NCI-H69 (cell line): ENCODE data around the gene DSP.

ENCODE experiments used
- DNase-seq: peaks from one replicate; lab custom pipeline; 2025; lab: John Stamatoyannopoulos, UW

Gene DSP

GRCh38 chr6:7541175-7542064 lies at the start of gene DSP:
Gene DSP (plus strand): TSS chr6:7541671. CDS start chr6:7541916, 245 bp downstream.
- DNase-seq = peak; percentile 97

DNA sequence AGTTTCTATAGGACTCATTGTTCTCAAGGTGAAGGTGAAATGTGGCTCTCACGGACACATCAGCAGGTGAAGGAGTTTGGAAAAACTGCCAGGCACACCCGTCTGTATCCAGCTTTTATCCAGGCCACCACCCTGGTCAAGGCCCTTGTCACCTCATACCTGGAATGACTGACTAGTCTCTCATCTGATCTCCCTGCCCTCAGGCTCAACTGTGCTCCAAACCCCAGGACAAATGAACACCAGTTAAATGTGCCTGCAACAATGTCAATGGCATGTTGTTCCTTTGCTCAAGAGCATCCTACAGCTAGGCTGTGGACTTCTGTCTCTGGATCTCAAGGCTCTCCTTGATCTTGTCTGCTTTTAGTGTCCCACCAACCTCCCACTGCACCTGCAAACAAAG lies 47.6 kb upstream of the DSP start:
- no peak for DNase-seq

GRCh38 chr6:7494638-7495037 lies 46.8 kb upstream of the DSP start:
- no peak for DNase-seq

DNA sequence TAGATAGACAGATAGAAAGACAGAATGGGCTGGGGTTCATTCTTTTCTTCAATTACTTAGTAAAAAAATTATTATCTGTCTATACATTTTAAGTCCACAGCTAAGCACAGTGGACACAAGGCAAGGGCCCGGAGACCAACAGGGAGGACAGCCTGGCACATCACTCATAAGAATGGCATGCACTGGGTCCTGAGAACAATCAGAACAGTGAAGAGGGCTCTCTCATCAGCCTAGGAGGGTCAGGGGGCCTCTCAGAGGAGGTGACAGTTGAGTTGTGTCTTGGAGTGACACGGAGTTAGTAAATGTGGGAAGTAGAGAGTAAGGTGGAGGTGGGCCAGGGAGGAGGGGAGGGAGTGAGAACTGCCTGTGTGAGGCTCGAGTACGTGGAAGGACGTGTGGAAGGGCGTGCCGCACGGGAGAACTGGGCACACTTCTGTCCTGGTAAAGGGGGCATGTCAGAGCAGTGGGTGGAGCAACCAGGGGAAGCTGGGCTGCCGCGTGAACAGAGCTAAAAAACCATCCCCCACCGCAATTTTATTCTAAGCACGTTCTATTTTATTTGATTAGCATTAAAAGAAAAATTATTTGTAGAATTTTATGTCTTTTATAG lies 45.1 kb upstream of the DSP start:
- no peak for DNase-seq

DNA sequence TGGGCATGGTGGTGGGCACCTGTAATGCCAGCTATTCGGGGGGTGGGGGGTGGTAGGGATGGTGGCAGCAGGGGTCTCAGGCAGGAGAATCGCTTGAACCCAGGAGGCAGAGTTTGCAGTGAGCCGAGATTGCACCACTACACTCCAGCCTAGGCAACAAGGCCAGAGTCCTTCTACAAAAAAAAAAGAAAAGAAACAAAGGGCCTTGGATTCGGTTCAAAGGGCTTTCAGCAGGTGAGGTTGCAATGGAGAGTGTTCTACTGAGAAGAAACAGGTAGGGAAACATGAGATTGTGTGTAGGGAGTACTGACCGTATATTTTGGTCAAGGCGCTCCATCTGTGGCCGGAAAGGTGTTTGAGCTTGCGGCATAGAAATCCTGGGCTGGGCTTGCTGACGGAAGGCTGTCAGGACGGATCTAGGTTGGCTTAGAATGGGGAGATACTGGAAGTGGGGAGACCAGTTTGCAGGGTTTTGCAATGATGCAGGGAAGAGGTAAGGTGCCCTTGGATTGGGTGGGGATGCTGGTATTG lies 40.7 kb upstream of the DSP start:
- no peak for DNase-seq

DNA sequence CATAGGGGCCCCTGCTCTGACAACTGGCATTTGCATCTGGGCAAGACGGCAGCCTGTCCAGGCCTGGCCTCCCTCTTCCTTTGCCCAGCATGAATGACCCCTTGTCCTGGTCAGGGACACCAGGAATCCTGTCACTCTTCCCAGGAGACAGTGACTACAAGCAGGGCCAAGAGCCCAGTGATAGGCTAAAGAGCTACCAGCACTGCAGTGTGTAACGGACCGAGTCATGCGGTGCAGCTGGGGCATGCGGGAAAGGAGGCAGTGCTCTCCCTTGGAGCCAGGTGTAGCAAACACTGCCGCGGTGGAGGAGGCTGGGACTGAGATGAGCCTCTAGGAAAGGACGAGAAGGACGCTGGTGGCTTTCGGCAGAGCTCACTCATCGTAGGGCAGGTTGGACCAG lies 38.7 kb upstream of the DSP start:
- no peak for DNase-seq

DNA sequence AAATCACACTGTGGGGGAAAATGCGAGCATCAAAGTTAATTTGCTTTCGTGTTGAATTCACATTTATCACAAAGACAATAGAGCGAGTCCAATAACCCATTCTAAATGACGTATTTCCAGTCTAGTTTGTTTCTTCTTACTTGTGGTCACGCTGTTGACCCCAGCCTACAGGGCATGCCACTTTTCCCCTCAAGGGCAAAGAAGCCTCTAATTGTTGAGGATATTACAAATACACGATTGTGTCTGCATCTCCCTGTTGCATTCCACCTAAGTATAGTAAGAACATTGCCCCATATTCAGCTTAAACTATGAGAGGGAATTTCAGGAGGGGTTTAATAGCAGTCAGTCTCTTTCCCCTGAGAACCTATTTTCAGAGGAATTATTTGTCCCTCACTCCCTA lies 37.4 kb upstream of the DSP start:
- DNase-seq = no peak

DNA sequence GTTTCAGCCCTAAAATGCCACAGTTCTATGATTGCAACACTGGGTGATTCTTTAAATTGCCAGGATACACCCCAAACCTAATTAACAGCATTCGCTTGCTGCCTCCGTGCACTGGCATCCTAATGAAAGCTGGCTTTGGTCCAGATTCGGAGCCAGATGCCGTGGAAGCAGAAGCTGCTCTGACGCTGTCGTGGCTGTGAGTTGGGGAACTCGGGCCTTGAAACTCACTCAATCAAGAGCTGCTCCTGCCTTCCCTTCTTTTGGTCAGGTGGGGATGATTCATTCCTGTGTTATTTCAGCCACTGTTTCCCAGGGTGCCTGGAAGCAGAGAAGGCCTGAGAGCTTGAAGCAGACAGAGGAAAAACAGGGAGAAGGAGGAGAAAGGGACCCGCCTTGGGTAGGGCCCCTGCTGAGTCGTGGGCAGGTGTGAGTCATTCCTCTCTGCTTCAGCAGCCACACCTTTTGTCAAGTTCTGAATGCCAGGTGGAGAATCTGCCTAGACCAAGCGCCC lies 36.2 kb upstream of the DSP start:
- DNase-seq = peak; percentile 99

DNA sequence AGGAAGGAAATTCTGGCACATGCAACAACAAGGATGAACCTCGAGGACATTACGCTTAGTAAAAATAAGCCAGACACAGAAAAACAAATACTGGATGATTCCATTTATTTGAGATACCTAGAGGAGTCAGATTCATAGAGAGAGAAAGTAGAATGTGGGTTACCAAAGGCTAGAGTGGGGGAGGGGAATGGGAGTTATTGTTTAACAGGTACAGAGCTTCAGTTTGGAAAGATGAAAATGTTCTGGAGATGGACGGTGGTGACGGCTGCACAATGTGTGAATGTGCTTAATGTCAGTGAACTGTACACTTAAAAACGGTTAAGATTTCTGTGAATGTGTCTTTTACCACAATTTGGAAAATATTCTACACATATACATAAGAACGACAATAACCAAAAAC lies 33.9 kb upstream of the DSP start:
- DNase-seq = no peak

GRCh38 chr6:7512320-7512719 lies 29.2 kb upstream of the DSP start:
- DNase-seq = peak; percentile 13

DNA sequence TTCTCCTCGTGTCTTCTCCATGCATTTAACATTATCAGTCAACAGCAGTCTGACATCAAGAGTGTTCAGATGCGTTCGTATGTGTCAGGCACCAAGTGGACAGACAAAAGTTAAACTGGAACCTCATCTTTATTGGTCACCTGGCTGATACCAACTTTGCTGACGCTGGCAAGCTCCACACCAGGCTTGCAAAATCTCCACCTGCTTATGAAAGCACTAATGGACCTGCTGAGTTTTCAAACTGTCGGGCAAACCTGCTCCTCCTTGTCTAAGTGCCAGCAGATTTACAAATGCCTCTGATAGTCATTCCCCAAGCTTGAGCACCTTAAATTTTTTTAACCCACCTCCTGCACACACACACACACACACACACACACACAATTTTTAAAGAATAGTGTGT lies 27.9 kb upstream of the DSP start:
- peak; percentile 19 for DNase-seq

- DNase-seq = no peak
These were observed 26.1 kb upstream of the DSP start for GRCh38 chr6:7515363-7515762.

DNA sequence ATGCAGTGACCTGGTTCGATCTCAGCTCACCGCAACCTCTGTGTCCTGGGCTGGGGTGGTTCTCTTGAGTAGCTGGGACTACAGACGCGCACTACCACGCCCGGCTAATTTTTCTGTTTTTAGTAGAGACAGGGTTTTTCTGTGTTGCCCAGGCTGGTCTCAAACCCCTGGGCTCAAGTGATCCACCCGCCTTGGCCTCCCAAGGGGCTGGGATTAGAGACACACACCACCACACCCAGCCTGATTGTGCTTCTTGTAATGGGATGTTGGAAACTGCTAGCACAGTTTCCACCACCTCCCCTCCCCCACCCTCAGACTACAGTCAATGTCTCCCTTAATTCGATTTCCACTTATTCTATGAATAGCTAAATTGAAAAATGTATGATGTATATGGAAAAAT lies 22.6 kb upstream of the DSP start:
- DNase-seq = no peak

DNA sequence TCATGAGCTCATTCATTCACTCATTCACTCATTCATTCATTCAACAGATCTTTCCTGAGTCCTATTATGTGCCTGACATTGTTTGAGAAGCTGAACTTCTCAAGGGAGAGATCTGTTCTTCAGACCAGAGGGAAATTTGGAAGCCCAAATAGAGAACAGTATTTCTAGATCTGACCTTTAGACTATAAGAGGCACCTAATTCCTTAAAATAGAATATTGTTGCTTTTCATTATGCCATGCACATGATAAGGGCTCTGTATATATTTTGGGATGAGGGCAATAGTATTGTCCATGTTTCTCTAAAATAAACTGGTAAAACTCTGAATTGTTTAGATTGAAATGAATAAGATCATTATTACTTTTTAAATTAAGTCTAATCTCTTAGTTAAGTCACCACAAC lies 18.6 kb upstream of the DSP start:
- no peak for DNase-seq

GRCh38 chr6:7523922-7524321 lies 17.5 kb upstream of the DSP start:
- DNase-seq = peak; percentile 23

GRCh38 chr6:7526755-7527154 lies 14.7 kb upstream of the DSP start:
- no peak for DNase-seq

DNA sequence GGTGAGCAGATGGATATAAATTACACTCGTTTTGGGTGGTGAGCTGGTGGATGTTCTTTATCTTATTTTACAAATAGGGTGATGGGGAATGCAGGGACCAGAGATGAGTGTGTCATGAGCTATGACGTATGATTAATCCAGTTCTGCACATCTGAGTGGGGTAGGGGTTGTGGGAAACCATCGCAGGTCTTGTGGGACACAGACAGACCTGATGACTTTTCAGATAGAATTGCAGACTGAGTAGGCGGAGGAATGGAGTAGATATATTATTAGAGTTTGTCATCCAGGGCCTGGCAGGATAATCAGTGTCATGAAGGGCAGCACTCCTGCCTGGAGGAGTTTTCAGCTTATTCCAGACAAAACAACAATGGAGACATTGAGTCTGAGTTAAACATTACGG lies 12.9 kb upstream of the DSP start:
- DNase-seq = no peak

DNA sequence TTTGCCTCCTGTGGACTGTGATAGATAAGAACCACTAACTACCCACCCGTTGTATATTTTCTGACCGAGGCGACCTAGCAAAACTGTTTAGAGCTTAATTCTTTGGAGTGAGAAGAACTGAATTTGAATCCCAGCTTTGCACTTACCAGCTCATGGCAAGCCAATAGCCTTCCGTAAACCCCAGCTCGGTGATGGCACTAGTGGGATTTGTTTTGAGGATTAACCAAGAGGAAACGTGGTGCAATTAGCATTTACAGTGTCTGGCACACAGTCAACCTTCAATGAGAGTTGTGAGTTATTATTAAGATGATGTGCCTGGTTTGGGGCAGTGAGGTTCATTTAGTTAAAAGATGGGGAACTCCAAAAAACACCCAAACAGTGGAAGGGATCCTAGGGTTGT lies 12.3 kb upstream of the DSP start:
- no peak for DNase-seq

DNA sequence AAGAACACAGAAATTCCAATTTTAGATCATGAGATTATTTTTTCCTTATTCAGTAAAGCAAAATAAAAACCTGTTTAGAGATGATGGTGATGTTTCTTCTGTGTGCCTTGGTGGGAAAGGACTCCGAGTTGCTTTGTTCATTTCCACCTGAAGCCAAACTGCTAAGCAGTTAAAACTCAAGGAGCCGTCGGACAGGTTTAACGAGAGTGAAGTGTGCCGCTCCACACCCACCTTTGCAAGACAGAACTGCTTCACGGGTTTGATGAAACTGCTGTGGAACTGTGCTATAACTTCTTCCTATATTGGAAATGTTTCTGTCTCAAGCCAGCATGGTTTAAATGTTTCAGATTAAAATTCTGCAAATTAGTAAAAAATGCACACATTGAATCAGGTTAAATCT lies 9.2 kb upstream of the DSP start:
- no peak for DNase-seq

- DNase-seq = no peak
These were observed 8.7 kb upstream of the DSP start for GRCh38 chr6:7532821-7533220.

GRCh38 chr6:7534192-7534591 lies 7.3 kb upstream of the DSP start:
- DNase-seq = no peak

DNA sequence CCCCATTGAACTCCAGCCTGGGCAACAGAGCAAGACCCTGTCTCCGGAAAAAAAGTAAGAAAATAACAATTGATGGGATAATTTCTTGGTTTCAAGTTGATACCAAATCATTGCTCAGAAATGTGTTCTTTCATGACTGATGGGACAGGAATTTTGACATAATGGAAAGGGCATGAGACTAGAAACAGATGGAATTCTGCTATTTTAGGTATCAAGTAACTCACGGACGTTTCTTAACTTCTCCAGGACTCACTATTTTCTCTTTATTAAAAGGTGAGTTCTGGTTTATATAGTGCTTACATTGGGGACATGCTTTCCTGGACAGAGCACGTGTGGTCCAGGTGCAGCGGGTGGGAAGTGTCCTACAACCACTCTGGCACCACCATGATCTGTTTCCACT lies 6.0 kb upstream of the DSP start:
- no peak for DNase-seq

- DNase-seq = peak; percentile 43
These were observed 3.8 kb upstream of the DSP start for GRCh38 chr6:7537565-7538174.
